Stimulated activated naive B cell treated with anti-CD40 and anti-IgM and Interleukin-4, amounts not matched to agents 10 μg/mL and 1 μg/mL and 100 μg/mL, for 72 hours (primary cell): ENCODE measurements around the gene NRCAM.
A peak's percentile ranks its signal among the peaks of the same experiment; 100 is the strongest.
"Not testable (repeated sequence)": the region's sequence is repeated elsewhere in the genome, so short reads cannot be mapped to it uniquely, and the experiment has no call there.

Experiments
- ATAC-seq, 2 donors: fragments of 150-1000 bp; cut with Tn5 transposase; replicated peaks; 2 replicates each; pipeline ENCODE4 v1.10.0; 2021; ENCODE audit warnings: moderate library complexity in 1 of 2
- DNase-seq: peaks from one replicate; pipeline ENCODE4 v3.0.0; 2021
- H3K27ac Mint-ChIP-seq: one replicate; pipeline ENCODE4 v1.8.0; 2022; ENCODE audit warnings: mild to moderate bottlenecking, mixed read lengths
- H3K27me3 Mint-ChIP-seq, 2 donors: one replicate each; pipeline ENCODE4 v1.8.0; 2022; ENCODE audit warnings: mixed read lengths in 2 of 2
- H3K36me3 Mint-ChIP-seq, 2 donors: one replicate each; pipeline ENCODE4 v1.8.0; 2022; ENCODE audit warnings: mixed read lengths in 2 of 2, mild to moderate bottlenecking in 1 of 2
- H3K4me1 Mint-ChIP-seq, 2 donors: one replicate each; pipeline ENCODE4 v1.8.0; 2022; ENCODE audit warnings: mixed read lengths in 2 of 2, mild to moderate bottlenecking in 1 of 2
- H3K4me3 Mint-ChIP-seq, 2 donors: one replicate each; pipeline ENCODE4 v1.8.0; 2022; ENCODE audit warnings: mild to moderate bottlenecking in 2 of 2, mixed read lengths in 2 of 2, moderate library complexity in 1 of 2
- H3K9me3 Mint-ChIP-seq, 2 donors: one replicate each; pipeline ENCODE4 v1.8.0; 2022; ENCODE audit warnings: mixed read lengths in 2 of 2, mild to moderate bottlenecking in 1 of 2

NRCAM gene

DNA sequence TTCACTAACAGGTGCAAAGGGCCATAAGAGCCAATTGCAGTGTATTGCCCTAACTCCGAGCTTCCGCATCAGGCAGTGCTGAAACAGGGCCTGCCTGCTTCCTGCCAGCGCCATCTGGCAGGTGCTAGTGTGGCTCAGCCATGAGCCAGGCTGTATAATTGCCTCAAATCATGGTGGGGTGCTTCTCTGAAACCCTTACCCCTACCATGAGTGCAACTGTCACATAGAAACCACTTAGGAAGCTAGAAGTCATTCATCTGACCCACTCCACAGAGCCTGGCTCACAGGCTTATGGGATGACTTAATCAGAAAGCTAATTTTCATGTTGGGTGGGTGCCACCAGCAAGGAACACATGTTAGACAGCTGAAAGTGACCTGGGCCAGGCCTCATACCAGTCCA, 192.8 kb downstream of the NRCAM start:
- Mint-ChIP-seq H3K4me3 (no peak overlapping the region), H3K27ac (no peak overlapping the region), H3K27me3 (peaks cover 11 to 21% of the 10 kb centered on the region in 2 donors), H3K9me3 (peaks cover 3 to 5% of the 10 kb centered on the region in 2 donors), H3K36me3 (peaks cover 0 to 3% of the 10 kb centered on the region in 2 donors), H3K4me1 (no peaks in the 10 kb centered on the region)
- ATAC-seq (peak in 1 of 2 donors; percentile 42), DNase-seq (no peak)

DNA sequence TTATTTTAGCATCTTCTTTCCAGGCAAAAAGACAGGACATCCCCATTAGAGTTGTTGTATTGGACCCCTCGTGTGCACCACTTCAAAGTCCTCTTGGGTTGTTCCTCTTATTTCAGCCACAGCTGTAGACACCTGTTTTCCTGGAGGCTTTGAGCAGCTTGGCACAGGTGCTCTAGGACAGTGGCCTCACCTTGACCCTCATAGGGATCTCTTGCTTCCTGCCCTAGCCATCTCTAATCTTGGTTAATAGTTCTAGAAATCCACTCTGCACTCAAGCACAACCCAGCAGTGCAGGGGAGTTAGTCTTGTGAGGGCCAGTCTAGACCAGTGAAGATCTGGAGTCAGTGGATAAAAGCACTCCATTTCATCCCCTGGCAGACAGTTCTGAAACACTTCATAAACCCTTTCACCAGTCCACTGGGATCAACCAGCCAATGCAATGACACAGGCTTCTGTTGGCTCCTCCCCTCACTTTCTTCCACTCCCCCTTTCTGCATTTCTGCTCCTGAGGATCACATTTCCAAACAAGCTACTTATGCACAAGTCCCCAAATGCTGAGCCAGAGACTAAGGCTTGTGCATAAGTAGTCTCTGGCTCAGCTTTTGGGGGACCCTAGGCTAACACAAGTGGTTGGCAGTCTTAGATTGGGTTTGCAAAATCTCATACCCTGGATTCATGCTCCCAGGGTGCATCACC, 194.5 kb downstream of the NRCAM start:
- peaks cover 3 to 5% of the 10 kb centered on the region in 2 donors for H3K9me3 Mint-ChIP-seq
- no peak overlapping the region for H3K27ac Mint-ChIP-seq
- DNase-seq = no peak
- ATAC-seq = no peak
- H3K4me3 Mint-ChIP-seq = no peak overlapping the region
- H3K36me3 Mint-ChIP-seq = peaks cover 0 to 3% of the 10 kb centered on the region in 2 donors
- no peaks in the 10 kb centered on the region for H3K4me1 Mint-ChIP-seq
- peaks cover 11 to 21% of the 10 kb centered on the region in 2 donors for H3K27me3 Mint-ChIP-seq

DNA sequence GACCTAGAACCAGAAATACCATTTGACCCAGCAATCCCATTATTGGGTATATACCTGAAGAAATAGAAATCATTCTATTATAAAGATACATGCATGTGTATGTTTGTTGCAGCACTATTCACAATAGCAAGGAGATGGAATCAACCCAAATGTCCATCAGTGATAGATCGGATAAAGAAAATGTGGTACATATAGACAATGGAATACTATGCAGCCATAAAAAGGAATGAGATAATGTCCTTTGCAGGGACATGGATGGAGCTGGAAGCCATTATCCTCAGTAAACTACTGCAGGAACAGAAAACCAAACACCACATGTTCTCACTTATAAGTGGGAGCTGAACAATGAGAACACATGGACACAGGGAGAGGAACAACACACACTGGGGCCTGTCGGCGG, 196.8 kb downstream of the NRCAM start:
- not testable (repeated sequence) for H3K4me1 Mint-ChIP-seq, ATAC-seq, DNase-seq, H3K4me3 Mint-ChIP-seq, H3K9me3 Mint-ChIP-seq, H3K27ac Mint-ChIP-seq, H3K36me3 Mint-ChIP-seq
- H3K27me3 Mint-ChIP-seq = peaks cover 11 to 21% of the 10 kb centered on the region in 2 donors

- H3K27ac Mint-ChIP-seq = no peak overlapping the region
- peaks cover 0 to 7% of the 10 kb centered on the region in 2 donors for H3K36me3 Mint-ChIP-seq
- H3K9me3 Mint-ChIP-seq = peaks cover 5 to 9% of the 10 kb centered on the region in 2 donors
- DNase-seq = no peak
- no peak overlapping the region for H3K4me3 Mint-ChIP-seq
- no peaks in the 10 kb centered on the region for H3K4me1 Mint-ChIP-seq
- H3K27me3 Mint-ChIP-seq = peaks cover 11 to 16% of the 10 kb centered on the region in 2 donors
- no peak for ATAC-seq
These were observed 198.3 kb downstream of the NRCAM start for GRCh38 chr7:108257954-108258353.

GRCh38 chr7:108254259-108254658, 202.0 kb downstream of the NRCAM start:
- Mint-ChIP-seq H3K9me3 (peaks cover 2 to 4% of the 10 kb centered on the region in 2 donors), H3K27ac (no peak overlapping the region), H3K4me3 (no peak overlapping the region), H3K36me3 (peaks cover 0 to 4% of the 10 kb centered on the region in 2 donors), H3K27me3 (peaks cover 9 to 14% of the 10 kb centered on the region in 2 donors), H3K4me1 (no peaks in the 10 kb centered on the region)
- DNase-seq = no peak
- no peak for ATAC-seq

DNA sequence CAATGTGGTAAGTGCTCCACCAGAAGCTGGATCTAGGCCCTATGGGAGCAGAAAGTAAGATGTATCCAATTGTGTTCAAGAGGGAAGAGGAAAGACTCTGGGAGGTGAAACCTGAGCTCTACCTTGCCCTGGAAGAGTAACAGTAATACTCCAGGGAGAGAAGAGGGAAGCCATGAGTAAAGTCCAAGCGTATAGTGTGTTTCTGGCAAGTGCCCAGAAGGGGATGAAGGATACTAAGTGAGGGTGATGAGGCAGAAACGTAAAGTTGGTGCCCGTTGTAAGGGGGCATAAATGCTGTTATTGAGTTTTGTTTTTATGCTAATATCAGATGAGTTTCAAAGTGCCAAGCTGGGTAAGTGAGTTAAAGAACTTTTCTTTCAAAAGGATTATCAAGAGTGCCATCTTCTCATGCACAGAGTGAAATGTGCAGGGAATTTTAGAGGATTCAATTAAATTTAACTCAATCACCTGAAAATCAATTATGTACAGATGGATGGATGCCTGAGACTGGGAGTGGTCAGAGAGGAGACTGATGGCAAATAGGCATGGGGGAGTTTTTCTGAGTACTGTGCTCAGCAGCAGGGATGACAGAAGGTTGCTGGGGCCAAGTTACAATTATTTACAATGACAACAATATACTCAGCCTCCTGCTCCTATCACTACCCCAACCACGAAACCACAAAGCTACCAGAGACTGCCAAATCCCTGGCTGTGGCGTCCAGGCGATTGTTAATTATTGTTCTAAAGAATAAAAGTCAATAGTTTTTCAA, 202.8 kb downstream of the NRCAM start:
- DNase-seq (no peak), ATAC-seq (no peak)
- no peak overlapping the region for H3K27ac Mint-ChIP-seq
- peaks cover 14 to 15% of the 10 kb centered on the region in 2 donors for H3K27me3 Mint-ChIP-seq
- H3K4me3 Mint-ChIP-seq = no peak overlapping the region
- H3K36me3 Mint-ChIP-seq = peaks cover 0 to 4% of the 10 kb centered on the region in 2 donors
- no peaks in the 10 kb centered on the region for H3K4me1 Mint-ChIP-seq
- peaks cover 2 to 4% of the 10 kb centered on the region in 2 donors for H3K9me3 Mint-ChIP-seq

- peaks cover 9 to 15% of the 10 kb centered on the region in 2 donors for H3K27me3 Mint-ChIP-seq
- DNase-seq (no peak), ATAC-seq (no peak)
- no peak overlapping the region for H3K4me3 Mint-ChIP-seq
- H3K27ac Mint-ChIP-seq = no peak overlapping the region
- peaks cover 0 to 4% of the 10 kb centered on the region in 2 donors for H3K36me3 Mint-ChIP-seq
- no peaks in the 10 kb centered on the region for H3K4me1 Mint-ChIP-seq
- H3K9me3 Mint-ChIP-seq = peaks cover 2 to 4% of the 10 kb centered on the region in 2 donors
These were observed 204.1 kb downstream of the NRCAM start for GRCh38 chr7:108252177-108252576.

GRCh38 chr7:108251700-108252099, 204.5 kb downstream of the NRCAM start:
- DNase-seq = no peak
- ATAC-seq = no peak
- Mint-ChIP-seq H3K27ac (no peak overlapping the region), H3K4me1 (no peaks in the 10 kb centered on the region), H3K36me3 (peaks cover 0 to 4% of the 10 kb centered on the region in 2 donors), H3K4me3 (no peak overlapping the region), H3K9me3 (peaks cover 2 to 4% of the 10 kb centered on the region in 2 donors), H3K27me3 (peaks cover 9 to 15% of the 10 kb centered on the region in 2 donors)

- peaks cover 14 to 22% of the 10 kb centered on the region in 2 donors for H3K27me3 Mint-ChIP-seq
- no peaks in the 10 kb centered on the region for H3K36me3 Mint-ChIP-seq
- no peak overlapping the region for H3K27ac Mint-ChIP-seq
- H3K4me1 Mint-ChIP-seq = peaks cover 2 to 6% of the 10 kb centered on the region in 2 donors
- peaks cover 0 to 2% of the 10 kb centered on the region in 2 donors for H3K9me3 Mint-ChIP-seq
- ATAC-seq = no peak
- H3K4me3 Mint-ChIP-seq = no peak overlapping the region
- DNase-seq = no peak
These were observed 206.8 kb downstream of the NRCAM start for GRCh38 chr7:108249453-108249852.

- no peak overlapping the region for H3K27ac Mint-ChIP-seq
- ATAC-seq (no peak), DNase-seq (no peak)
- H3K36me3 Mint-ChIP-seq = no peaks in the 10 kb centered on the region
- peaks cover 17 to 22% of the 10 kb centered on the region in 2 donors for H3K27me3 Mint-ChIP-seq
- H3K9me3 Mint-ChIP-seq = peaks cover 0 to 2% of the 10 kb centered on the region in 2 donors
- peaks cover 2 to 6% of the 10 kb centered on the region in 2 donors for H3K4me1 Mint-ChIP-seq
- no peak overlapping the region for H3K4me3 Mint-ChIP-seq
These were observed 207.4 kb downstream of the NRCAM start for GRCh38 chr7:108248821-108249220.

DNA sequence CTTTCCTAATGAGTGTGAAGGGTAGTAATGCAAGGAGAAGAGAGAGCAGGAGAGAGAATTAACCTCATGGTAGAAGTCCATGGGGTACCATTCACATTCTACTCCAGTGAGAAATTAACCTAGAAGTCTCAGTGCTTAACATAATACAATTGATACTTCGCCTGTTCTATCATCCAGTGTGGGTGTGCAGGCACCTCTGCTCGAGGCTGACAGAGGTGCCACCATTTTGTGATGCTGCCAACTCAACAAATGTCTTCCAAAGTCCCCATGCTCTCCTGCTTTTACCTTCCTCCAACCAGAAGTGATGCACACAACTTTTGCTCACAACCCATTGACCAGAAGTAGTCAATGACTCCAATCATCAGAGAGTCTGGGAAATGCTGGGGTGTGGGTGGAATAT, 207.8 kb downstream of the NRCAM start:
- Mint-ChIP-seq H3K4me1 (peaks cover 2 to 6% of the 10 kb centered on the region in 2 donors), H3K27me3 (peaks cover 17 to 22% of the 10 kb centered on the region in 2 donors), H3K36me3 (no peaks in the 10 kb centered on the region), H3K4me3 (no peak overlapping the region), H3K27ac (no peak overlapping the region), H3K9me3 (peaks cover 0 to 2% of the 10 kb centered on the region in 2 donors)
- DNase-seq (no peak), ATAC-seq (no peak)

GRCh38 chr7:108247614-108248013, 208.6 kb downstream of the NRCAM start:
- DNase-seq (no peak), ATAC-seq (no peak)
- no peak overlapping the region for H3K27ac Mint-ChIP-seq
- H3K27me3 Mint-ChIP-seq = peaks cover 17 to 22% of the 10 kb centered on the region in 2 donors
- no peak overlapping the region for H3K4me3 Mint-ChIP-seq
- H3K9me3 Mint-ChIP-seq = peaks cover 0 to 2% of the 10 kb centered on the region in 2 donors
- H3K36me3 Mint-ChIP-seq = no peaks in the 10 kb centered on the region
- H3K4me1 Mint-ChIP-seq = peaks cover 2 to 6% of the 10 kb centered on the region in 2 donors

DNA sequence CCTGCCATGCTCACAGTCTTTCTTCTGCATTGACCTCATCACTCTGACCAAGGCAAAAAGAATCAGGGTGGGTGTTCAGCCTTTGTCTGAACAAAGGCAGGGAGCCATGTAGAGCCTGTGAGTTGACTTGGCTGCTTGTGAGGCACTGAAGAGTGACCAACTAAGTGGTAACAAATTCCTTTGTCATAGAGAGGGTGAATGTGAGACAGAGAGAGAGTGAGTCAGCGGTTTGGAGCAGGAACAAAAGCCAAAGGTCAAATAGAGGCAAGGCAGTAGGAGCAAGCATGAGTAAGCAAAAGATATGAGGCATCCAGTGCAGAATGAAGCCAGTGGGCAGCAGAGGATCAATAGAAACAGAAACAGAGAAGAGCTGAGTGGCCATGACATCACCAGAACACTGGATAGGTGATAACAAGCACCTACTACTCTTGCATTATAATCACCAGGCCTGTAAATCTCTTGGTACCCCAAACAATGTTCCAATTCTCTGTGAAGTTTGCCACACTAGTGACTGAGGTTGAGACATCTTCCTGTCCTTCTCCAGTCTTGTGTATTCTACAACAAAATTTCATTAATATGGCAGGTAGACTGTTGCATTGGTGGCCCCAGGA, 209.9 kb downstream of the NRCAM start:
- peak in 1 of 2 donors; percentile 29 for ATAC-seq
- peaks cover 2 to 6% of the 10 kb centered on the region in 2 donors for H3K4me1 Mint-ChIP-seq
- no peak for DNase-seq
- no peaks in the 10 kb centered on the region for H3K36me3 Mint-ChIP-seq
- no peak overlapping the region for H3K27ac Mint-ChIP-seq
- H3K4me3 Mint-ChIP-seq = no peak overlapping the region
- peaks cover 17 to 22% of the 10 kb centered on the region in 2 donors for H3K27me3 Mint-ChIP-seq
- peaks cover 0 to 2% of the 10 kb centered on the region in 2 donors for H3K9me3 Mint-ChIP-seq

- Mint-ChIP-seq H3K27me3 (peaks cover 17 to 22% of the 10 kb centered on the region in 2 donors), H3K9me3 (peaks cover 0 to 2% of the 10 kb centered on the region in 2 donors), H3K27ac (no peak overlapping the region), H3K4me3 (no peak overlapping the region), H3K36me3 (no peaks in the 10 kb centered on the region), H3K4me1 (peaks cover 2 to 6% of the 10 kb centered on the region in 2 donors)
- no peak for DNase-seq
- ATAC-seq = no peak
These were observed 210.6 kb downstream of the NRCAM start for GRCh38 chr7:108245523-108246226.
